ENCODE results near the gene TMUB1. TPM values are rescaled to one million over a fixed set of nuclear protein-coding genes. Genes with fewer than 3 reads are reported as not detected.

TMUB1 gene
- total and polyA plus RNA-seq, 2 donors from 2014 or later, result 36.9 to 79.9 TPM

GRCh38 chr7:151103973-151104372, 20.7 kb upstream of the TMUB1 start:
- TF ChIP-seq CTCF (IDR thresholded peaks at IDR 0.05; ENCODE audit: borderline replicate concordance, extremely low read depth, insufficient read depth), result no peak
- intact Hi-C loops (cut with DNase I), result no loop called here
- FAIRE-seq, result no peak

GRCh38 chr7:151102991-151103390, 19.7 kb upstream of the TMUB1 start:
- TF ChIP-seq CTCF (IDR thresholded peaks at IDR 0.05; ENCODE audit: borderline replicate concordance, extremely low read depth, insufficient read depth), result no peak
- no peak overlapping the region for H3K27ac ChIP-seq (ENCODE audit: low read depth in 2 of 2, low read length in 2 of 2)
- intact Hi-C loops (cut with DNase I), result no loop called here
- no peaks in the 10 kb centered on the region for H3K27me3 ChIP-seq (ENCODE audit: control insufficient read depth, insufficient read depth, low read length)
- no peaks in the 10 kb centered on the region for H3K36me3 ChIP-seq (ENCODE audit: control insufficient read depth in 2 of 3, insufficient read depth in 3 of 3, low read length in 3 of 3)
- H3K4me1 ChIP-seq (ENCODE audit: control insufficient read depth in 2 of 3, insufficient read depth in 2 of 3, low read depth in 1 of 3, low read length in 3 of 3), result no peaks in the 10 kb centered on the region
- FAIRE-seq (no peak), DNase-seq (no peak)
- H3K9me3 ChIP-seq (ENCODE audit: control insufficient read depth in 2 of 3, insufficient read depth in 1 of 3, low read length in 3 of 3), result no peaks in the 10 kb centered on the region
- H3K9ac ChIP-seq (ENCODE audit: low read length in 3 of 3), result no peak overlapping the region
- H3K4me3 ChIP-seq (ENCODE audit: low read length in 3 of 3), result no peak overlapping the region

More at GRCh38 chr7:151103973-151104372, 20.7 kb upstream of the TMUB1 start:
- Histone ChIP-seq H3K27me3 (ENCODE audit: control insufficient read depth, insufficient read depth, low read length) (no peaks in the 10 kb centered on the region), H3K4me3 (ENCODE audit: low read length in 3 of 3) (no peak overlapping the region), H3K4me1 (ENCODE audit: control insufficient read depth in 2 of 3, insufficient read depth in 2 of 3, low read depth in 1 of 3, low read length in 3 of 3) (no peaks in the 10 kb centered on the region), H3K36me3 (ENCODE audit: control insufficient read depth in 2 of 3, insufficient read depth in 3 of 3, low read length in 3 of 3) (no peaks in the 10 kb centered on the region), H3K9me3 (ENCODE audit: control insufficient read depth in 2 of 3, insufficient read depth in 1 of 3, low read length in 3 of 3) (no peaks in the 10 kb centered on the region), H3K27ac (ENCODE audit: low read depth in 2 of 2, low read length in 2 of 2) (no peak overlapping the region), H3K9ac (ENCODE audit: low read length in 3 of 3) (no peak overlapping the region)
- DNase-seq, result no peak

GRCh38 chr7:151101621-151102396, 18.5 kb upstream of the TMUB1 start:
- DNase-seq (peak in 1 of 5 donors; percentile 59), FAIRE-seq (no peak)
- H3K27me3 ChIP-seq (ENCODE audit: control insufficient read depth, insufficient read depth, low read length), result no peaks in the 10 kb centered on the region
- intact Hi-C loops (cut with DNase I), result no loop called here
- H3K4me3 ChIP-seq (ENCODE audit: low read length in 3 of 3), result no peak overlapping the region
- no peaks in the 10 kb centered on the region for H3K9me3 ChIP-seq (ENCODE audit: control insufficient read depth in 2 of 3, insufficient read depth in 1 of 3, low read length in 3 of 3)
- H3K4me1 ChIP-seq (ENCODE audit: control insufficient read depth in 2 of 3, insufficient read depth in 2 of 3, low read depth in 1 of 3, low read length in 3 of 3), result no peaks in the 10 kb centered on the region
- no peak overlapping the region for H3K27ac ChIP-seq (ENCODE audit: low read depth in 2 of 2, low read length in 2 of 2)
- H3K9ac ChIP-seq (ENCODE audit: low read length in 3 of 3), result no peak overlapping the region
- no peak for TF ChIP-seq CTCF (IDR thresholded peaks at IDR 0.05; ENCODE audit: borderline replicate concordance, extremely low read depth, insufficient read depth)
- no peaks in the 10 kb centered on the region for H3K36me3 ChIP-seq (ENCODE audit: control insufficient read depth in 2 of 3, insufficient read depth in 3 of 3, low read length in 3 of 3)
